Neural cell (in vitro differentiated cells): ENCODE measurements around the gene INSRR. TPM values are rescaled to one million over a fixed set of nuclear protein-coding genes. Genes with fewer than 3 reads are reported as not detected.

ENCODE experiments used
- H2AFZ ChIP-seq: fragments of 200-600, 300-800 bp; sonication (generic), shearing (Covaris generic); 2 replicates; pipeline ENCODE4 v1.6.0; 2014; ENCODE audit warnings: low read depth, mild to moderate bottlenecking, antibody characterized with exemption, low read length, moderate library complexity
- H3F3A ChIP-seq: fragments of 200-600 bp; shearing (Covaris generic); 2 replicates; pipeline ENCODE4 v1.6.1; 2016; ENCODE audit warnings: mild to moderate bottlenecking, moderate library complexity, mixed read lengths, antibody characterized with exemption, low read length; ENCODE audit not compliant: insufficient read depth, poor library complexity, severe bottlenecking
- H3K27ac ChIP-seq: fragments of 200-600, 300-800 bp; sonication (generic), shearing (Covaris generic); 2 replicates; pipeline ENCODE4 v1.5.1; 2014; ENCODE audit warnings: mild to moderate bottlenecking, low read length, moderate library complexity
- H3K27me3 ChIP-seq: fragments of 300-800, 200-600 bp; sonication (generic), shearing (Covaris generic); 2 replicates; pipeline ENCODE4 v1.6.0; 2014; ENCODE audit warnings: mild to moderate bottlenecking, low read depth, low read length, moderate library complexity; ENCODE audit not compliant: insufficient read depth
- H3K36me3 ChIP-seq: fragments of 300-800, 200-600 bp; sonication (generic), shearing (Covaris generic); 2 replicates; pipeline ENCODE4 v1.5.1; 2014; ENCODE audit warnings: mild to moderate bottlenecking, antibody characterized with exemption, low read length, moderate library complexity; ENCODE audit not compliant: insufficient read depth
- H3K4me2 ChIP-seq: fragments of 300-800, 200-600 bp; sonication (generic), shearing (Covaris generic); 2 replicates; pipeline ENCODE4 v1.6.0; 2014; ENCODE audit warnings: mild to moderate bottlenecking, low read length
- H3K4me3 ChIP-seq: fragments of 300-800, 200-600 bp; sonication (generic), shearing (Covaris generic); 2 replicates; pipeline ENCODE4 v1.5.1; 2014; ENCODE audit warnings: mild to moderate bottlenecking, low read length, moderate library complexity
- H3K79me2 ChIP-seq: fragments of 200-600 bp; shearing (Covaris generic); replicated peaks from 2 replicates; pipeline ENCODE4 v1.6.0; 2014; ENCODE audit warnings: mild to moderate bottlenecking, low read length, moderate library complexity; ENCODE audit not compliant: insufficient read depth
- H3K9ac ChIP-seq: fragments of 300-800, 200-600 bp; sonication (generic), shearing (Covaris generic); 2 replicates; pipeline ENCODE4 v1.6.1; 2016; ENCODE audit warnings: mild to moderate bottlenecking, low read length, mixed read lengths
- H3K9me2 ChIP-seq: fragments of 200-600 bp; shearing (Covaris generic); 2 replicates; pipeline ENCODE4 v1.6.1; 2016; ENCODE audit warnings: mild to moderate bottlenecking, low read length, mixed read lengths; ENCODE audit not compliant: insufficient read depth
- H3K9me3 ChIP-seq: fragments of 200-600, 300-800 bp; sonication (generic), shearing (Covaris generic); 2 replicates; pipeline ENCODE4 v1.6.1; 2016; ENCODE audit warnings: mild to moderate bottlenecking, mixed run types, low read length, moderate library complexity, mixed read lengths
- H4K20me1 ChIP-seq: fragments of 200-600 bp; shearing (Covaris generic); 2 replicates; pipeline ENCODE4 v1.6.1; 2016; ENCODE audit warnings: mild to moderate bottlenecking, mixed run types; ENCODE audit not compliant: insufficient read depth
- CTCF ChIP-seq: fragments of 450-650 bp; IDR thresholded peaks from 2 replicates; pipeline ENCODE4 v1.5.1; 2014; ENCODE audit warnings: antibody characterized with exemption, mild to moderate bottlenecking, moderate library complexity; ENCODE audit not compliant: poor library complexity, severe bottlenecking
- EP300 ChIP-seq: fragments of 450-650 bp; conservative IDR thresholded peaks from 2 replicates; pipeline ENCODE4 v1.6.1; 2014; ENCODE audit warnings: antibody characterized with exemption, mild to moderate bottlenecking, moderate library complexity; ENCODE audit not compliant: poor library complexity, severe bottlenecking
- EZH2 ChIP-seq: fragments of 200-600, 300-800 bp; shearing (Covaris generic), sonication (generic); IDR thresholded peaks from 2 replicates; pipeline ENCODE4 v1.6.1; 2014; ENCODE audit warnings: antibody characterized with exemption, low read length, borderline replicate concordance, mild to moderate bottlenecking; ENCODE audit not compliant: insufficient read depth, poor library complexity, severe bottlenecking
- MXI1 ChIP-seq: fragments of 450-650 bp; conservative IDR thresholded peaks from 2 replicates; pipeline ENCODE4 v1.6.1; 2014; ENCODE audit warnings: antibody characterized with exemption, mild to moderate bottlenecking; ENCODE audit not compliant: poor library complexity, severe bottlenecking
- POLR2AphosphoS5 ChIP-seq: IDR thresholded peaks from 2 replicates; pipeline ENCODE4 v1.6.1; 2012
- RAD21 ChIP-seq: fragments of 450-650 bp; conservative IDR thresholded peaks from 2 replicates; pipeline ENCODE4 v1.6.1; 2014; ENCODE audit warnings: antibody characterized with exemption, mild to moderate bottlenecking, moderate library complexity
- REST ChIP-seq: IDR thresholded peaks from 2 replicates; pipeline ENCODE4 v1.6.1; 2012; ENCODE audit warnings: borderline replicate concordance
- SMC3 ChIP-seq: fragments of 450-650 bp; conservative IDR thresholded peaks from 2 replicates; pipeline ENCODE4 v1.6.1; 2014; ENCODE audit warnings: antibody characterized with exemption, mild to moderate bottlenecking, moderate library complexity; ENCODE audit not compliant: poor library complexity
- TAF1 ChIP-seq: IDR thresholded peaks from 2 replicates; pipeline ENCODE4 v1.6.1; 2012; ENCODE audit warnings: low read depth
- polyA plus RNA-seq: library from polyadenylated mRNA; depleted of rRNA; stranded (reverse); fragments of >200 nt; gene quantifications from 2 replicates; pipeline ENCODE4 v1.2.3, GENCODE V29; 2014

Gene INSRR
- polyA plus RNA-seq, 1 donor from 2014 or later, result 3.0 TPM

DNA sequence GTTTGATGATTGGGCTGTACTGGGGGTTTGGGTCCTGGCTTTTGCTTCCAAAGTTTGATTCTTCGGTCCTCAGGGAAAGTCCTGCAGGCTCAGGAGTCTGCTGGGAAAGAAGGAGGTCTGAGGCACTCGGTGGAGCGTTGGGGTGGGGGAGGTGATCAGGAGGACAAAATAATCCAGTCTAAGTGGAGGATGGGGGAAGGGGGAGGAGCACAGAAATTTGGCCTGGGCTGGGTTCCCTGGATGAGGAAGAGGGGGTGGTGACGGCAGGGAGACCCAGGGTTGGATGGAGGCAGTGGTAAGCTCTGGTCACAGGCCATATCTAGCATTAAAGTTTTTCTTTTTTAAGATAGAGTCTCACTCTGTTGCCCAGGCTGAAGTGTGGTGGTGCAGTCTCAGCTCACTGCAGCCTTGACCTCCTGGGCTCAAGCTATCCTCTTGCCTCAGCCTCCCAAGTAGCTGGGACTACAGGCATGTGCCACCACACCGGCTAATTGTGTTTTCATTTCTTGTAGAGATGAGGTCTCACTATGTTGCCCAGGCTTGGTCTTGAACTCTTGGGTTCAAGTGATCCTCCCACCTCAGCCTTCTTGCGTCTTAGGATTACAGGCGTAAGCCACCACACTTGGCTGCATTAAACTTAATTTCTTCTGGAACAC lies 49.1 kb downstream of the INSRR start:
- Histone ChIP-seq H3K9me3 (no peaks in the 10 kb centered on the region), H3K27ac (no peak overlapping the region), H4K20me1 (no peaks in the 10 kb centered on the region), H3K79me2 (no peaks in the 10 kb centered on the region), H3K27me3 (peaks cover 13% of the 10 kb centered on the region), H2AFZ (no peak overlapping the region), H3K9me2 (no peaks in the 10 kb centered on the region), H3K4me3 (no peak overlapping the region), H3K9ac (no peak overlapping the region), H3K4me2 (no peak overlapping the region), H3F3A (no peaks in the 10 kb centered on the region), H3K36me3 (no peaks in the 10 kb centered on the region)
- no peak for TF ChIP-seq SMC3
- TF ChIP-seq MXI1, result no peak
- TF ChIP-seq POLR2AphosphoS5, result no peak
- TF ChIP-seq CTCF, result no peak
- no peak for TF ChIP-seq TAF1
- no peak for TF ChIP-seq EP300
- TF ChIP-seq RAD21, result no peak
- no peak for TF ChIP-seq REST
- no peak for TF ChIP-seq EZH2

- no peaks in the 10 kb centered on the region for H3K79me2 ChIP-seq
- H3F3A ChIP-seq, result no peaks in the 10 kb centered on the region
- no peak overlapping the region for H3K27ac ChIP-seq
- no peak overlapping the region for H3K4me3 ChIP-seq
- H3K27me3 ChIP-seq, result peaks cover 10% of the 10 kb centered on the region
- TF ChIP-seq SMC3, result no peak
- TF ChIP-seq RAD21, result no peak
- TF ChIP-seq POLR2AphosphoS5, result no peak
- TF ChIP-seq EP300, result no peak
- no peak overlapping the region for H3K9ac ChIP-seq
- no peaks in the 10 kb centered on the region for H3K9me2 ChIP-seq
- no peak overlapping the region for H2AFZ ChIP-seq
- H3K4me2 ChIP-seq, result no peak overlapping the region
- H3K9me3 ChIP-seq, result no peaks in the 10 kb centered on the region
- no peaks in the 10 kb centered on the region for H4K20me1 ChIP-seq
- H3K36me3 ChIP-seq, result no peaks in the 10 kb centered on the region
These were observed 49.6 kb downstream of the INSRR start for GRCh38 chr1:156809281-156809680.
